HEK293 (cell line): ENCODE results near the gene SPATA6L.
A peak's percentile ranks its signal among the peaks of the same experiment; 100 is the strongest.

ENCODE experiments used
- CTCF ChIA-PET: fragments of 350-600 bp; formaldehyde crosslinking; extraction: SDS; loops from one replicate; lab custom pipeline; 2021; ENCODE audit warnings: antibody characterized with exemption; lab: Yijun Ruan, JAX
- POLR2A ChIA-PET: fragments of 300-600 bp; formaldehyde crosslinking; extraction: SDS; loops from one replicate; lab custom pipeline; 2020; ENCODE audit warnings: antibody characterized with exemption, inconsistent platforms; lab: Yijun Ruan, JAX
- H3K27ac ChIP-seq: fragments of 200-500 bp; sonication (Bioruptor generic); 2 replicates; pipeline ENCODE4 v1.5.1; 2014; ENCODE audit warnings: low read depth, low read length, control low read depth, inconsistent platforms; ENCODE audit errors: extremely low read depth
- H3K36me3 ChIP-seq, 2 experiments: fragments of 200-500 bp in 1 of 2; sonication (Bioruptor generic) in 1 of 2; 1 replicate in 1 of 2; 2 replicates in 1 of 2; pipeline ENCODE4 v1.5.1; 2014 to 2017; ENCODE audit warnings: inconsistent platforms in 2 of 2, low read length in 2 of 2; ENCODE audit not compliant: control insufficient read depth in 2 of 2, insufficient read depth in 1 of 2
- H3K4me1 ChIP-seq: fragments of 200-500 bp; sonication (Bioruptor generic); 2 replicates; pipeline ENCODE4 v1.5.1; 2014; ENCODE audit warnings: mild to moderate bottlenecking, low read length, inconsistent platforms; ENCODE audit not compliant: control insufficient read depth, insufficient read depth
- H3K4me3 ChIP-seq: 2 replicates; pipeline ENCODE4 v1.5.1; 2011; ENCODE audit warnings: low read depth, mild to moderate bottlenecking, control low read depth, low read length, moderate library complexity
- H3K9me3 ChIP-seq: fragments of 200-500 bp; sonication (Bioruptor generic); 2 replicates; pipeline ENCODE4 v1.5.1; 2014; ENCODE audit warnings: low read depth, low read length, inconsistent platforms; ENCODE audit not compliant: control insufficient read depth, insufficient read depth
- MEIS1 ChIP-seq: sonication (generic); formaldehyde crosslinking; IDR thresholded peaks from 2 replicates; pipeline ENCODE4 v1.8.1; 2022; ENCODE audit warnings: missing genetic modification reagents, mild to moderate bottlenecking, borderline replicate concordance
- PRDM4 ChIP-seq: fragments of 450-650 bp; formaldehyde crosslinking; IDR thresholded peaks from 2 replicates; pipeline ENCODE4 v1.5.1; 2017; ENCODE audit warnings: missing biosample characterization, missing genetic modification characterization
- REST ChIP-seq: fragments of 450-650 bp; formaldehyde crosslinking; IDR thresholded peaks from 2 replicates; pipeline ENCODE4 v1.5.1; 2016; ENCODE audit warnings: missing biosample characterization, missing genetic modification characterization
- SCRT1 ChIP-seq: fragments of 450-650 bp; formaldehyde crosslinking; IDR thresholded peaks from 2 replicates; pipeline ENCODE4 v1.5.1; 2016; ENCODE audit warnings: missing biosample characterization, missing genetic modification characterization, borderline replicate concordance
- SCRT2 ChIP-seq: fragments of 450-650 bp; formaldehyde crosslinking; IDR thresholded peaks from 2 replicates; pipeline ENCODE4 v1.5.1; 2016; ENCODE audit warnings: missing biosample characterization, missing genetic modification characterization
- ZIC2 ChIP-seq: fragments of 450-650 bp; formaldehyde crosslinking; IDR thresholded peaks from 2 replicates; pipeline ENCODE4 v1.5.1; 2016; ENCODE audit warnings: missing biosample characterization, missing genetic modification characterization
- ZNF335 ChIP-seq: fragments of 450-650 bp; formaldehyde crosslinking; conservative IDR thresholded peaks from 2 replicates; pipeline ENCODE4 v1.5.1; 2016; ENCODE audit warnings: missing biosample characterization, missing genetic modification characterization
- ZNF426 ChIP-seq: fragments of 450-650 bp; formaldehyde crosslinking; IDR thresholded peaks from 2 replicates; pipeline ENCODE4 v1.5.1; 2017; ENCODE audit warnings: missing biosample characterization, missing genetic modification characterization, mild to moderate bottlenecking, inconsistent platforms, moderate library complexity
- ZNF501 ChIP-seq: fragments of 450-650 bp; formaldehyde crosslinking; IDR thresholded peaks from 2 replicates; pipeline ENCODE4 v1.5.1; 2016; ENCODE audit warnings: missing biosample characterization, missing genetic modification characterization
- ZNF558 ChIP-seq: fragments of 450-650 bp; formaldehyde crosslinking; IDR thresholded peaks from 2 replicates; pipeline ENCODE4 v1.5.1; 2016; ENCODE audit warnings: missing biosample characterization, missing genetic modification characterization
- ZNF561 ChIP-seq: fragments of 450-650 bp; IDR thresholded peaks from 2 replicates; pipeline ENCODE4 v1.5.1; 2018; ENCODE audit warnings: missing biosample characterization, missing genetic modification characterization, borderline replicate concordance
- ZNF664 ChIP-seq: fragments of 450-650 bp; formaldehyde crosslinking; IDR thresholded peaks from 2 replicates; pipeline ENCODE4 v1.5.1; 2016; ENCODE audit warnings: missing biosample characterization, missing genetic modification characterization
- ZNF843 ChIP-seq: fragments of 450-650 bp; formaldehyde crosslinking; IDR thresholded peaks from 2 replicates; pipeline ENCODE4 v1.5.1; 2016; ENCODE audit warnings: missing biosample characterization, missing genetic modification characterization
- ZSCAN16 ChIP-seq: fragments of 450-650 bp; formaldehyde crosslinking; IDR thresholded peaks from 2 replicates; pipeline ENCODE4 v1.5.1; 2016; ENCODE audit warnings: missing biosample characterization, missing genetic modification characterization

SPATA6L gene

GRCh38 chr9:4700932-4701331 is 34.7 kb upstream of the SPATA6L start:
- TF ChIP-seq ZIC2 (tag by site-specific recombination) (no peak), ZNF558 (0 out of 2 replicates have a peak, but pooled peaks have one; percentile 19), SCRT2 (tag by site-specific recombination) (peak; percentile 58), SCRT1 (tag by site-specific recombination) (peak; percentile 52; the same call in 1 of the 2 replicates)
- Histone ChIP-seq H3K36me3 (peaks cover 0 to 49% of the 10 kb centered on the region in 2 experiments; a peak in 2 of 3 replicates), H3K9me3 (no peaks in the 10 kb centered on the region), H3K27ac (no peak overlapping the region), H3K4me1 (no peaks in the 10 kb centered on the region), H3K4me3 (no peak overlapping the region)
- POLR2A ChIA-PET: interaction anchor here (1.1 kb wide), 1 partner anchor 16 kb away, joined by 3 read pairs; no protein-coding TSS in a partner anchor
- CTCF ChIA-PET: interaction anchor here (1.2 kb wide), 1 partner anchor 47 kb away, joined by 3 read pairs; no protein-coding TSS in a partner anchor

DNA sequence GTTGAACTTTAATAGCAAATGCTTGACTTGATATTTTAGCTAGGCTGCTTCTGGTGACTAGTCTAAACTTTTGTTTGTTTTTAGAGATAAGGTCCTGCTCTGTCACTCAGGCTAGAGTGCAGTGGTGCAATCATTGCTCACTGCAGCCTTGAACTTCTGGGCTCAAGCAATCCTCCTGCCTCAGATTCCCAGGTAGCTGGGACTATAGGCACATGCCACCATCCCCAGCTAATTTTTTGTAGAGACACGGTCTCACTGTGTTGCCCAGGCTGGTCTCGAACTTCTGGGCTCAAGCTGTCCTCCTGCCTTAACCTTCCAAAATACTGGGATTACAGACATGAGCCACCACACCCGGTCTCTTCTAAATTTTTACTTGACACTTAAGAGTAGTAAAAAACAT is 33.8 kb upstream of the SPATA6L start:
- POLR2A ChIA-PET: no interaction called here
- TF ChIP-seq ZNF561 (tag by site-specific recombination) (no peak), ZNF843 (tag by site-specific recombination) (no peak), PRDM4 (tag by site-specific recombination) (no peak), ZNF664 (tag by site-specific recombination) (no peak), MEIS1 (CRISPR knock-in tag) (no peak), REST (no peak)
- TF ChIP-seq, all 188 proteins: peak for 0
- H3K4me1 ChIP-seq: no peaks in the 10 kb centered on the region
- H3K9me3 ChIP-seq: no peaks in the 10 kb centered on the region
- no peak overlapping the region for H3K4me3 ChIP-seq
- CTCF ChIA-PET: interaction anchor here (0.6 kb wide), 1 partner anchor 1132 kb away, joined by 3 read pairs; no protein-coding TSS in a partner anchor
- H3K27ac ChIP-seq: no peak overlapping the region
- H3K36me3 ChIP-seq: peaks cover 0 to 46% of the 10 kb centered on the region in 2 experiments; a peak in 2 of 3 replicates

DNA sequence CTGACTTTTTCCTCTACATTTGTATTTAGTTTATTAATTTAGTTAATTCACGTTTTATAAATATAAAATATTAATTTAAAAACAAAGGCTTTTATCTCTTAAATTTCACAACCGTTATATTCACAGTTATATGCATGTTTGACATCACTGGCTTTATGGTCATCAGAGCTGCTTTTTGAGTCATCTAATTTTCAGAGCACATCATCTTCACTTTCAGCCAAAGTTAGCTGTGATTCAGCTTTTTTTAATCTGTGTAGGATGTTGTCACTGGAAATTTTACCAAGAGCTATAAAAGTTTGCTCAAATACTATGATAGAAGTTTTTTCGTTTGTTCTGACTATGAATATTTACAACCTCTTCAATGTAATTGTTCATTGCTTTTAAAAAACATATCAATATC is 25.5 kb upstream of the SPATA6L start:
- H3K9me3 ChIP-seq: no peaks in the 10 kb centered on the region
- ChIA-PET CTCF (interaction anchor here (1.6 kb wide), 1 partner anchor 28 kb away, joined by 5 read pairs; no protein-coding TSS in a partner anchor), POLR2A (interaction anchor here (0.7 kb wide), 1 partner anchor 113 kb away, joined by 4 read pairs; no protein-coding TSS in a partner anchor)
- H3K27ac ChIP-seq: no peak overlapping the region
- H3K4me1 ChIP-seq: no peaks in the 10 kb centered on the region
- no peak overlapping the region for H3K4me3 ChIP-seq
- TF ChIP-seq SCRT1 (tag by site-specific recombination) (no peak), ZNF501 (no peak), ZNF426 (tag by site-specific recombination) (no peak), ZSCAN16 (tag by site-specific recombination) (no peak), ZNF335 (tag by site-specific recombination) (no peak)
- H3K36me3 ChIP-seq: peaks cover 5 to 22% of the 10 kb centered on the region in 2 experiments; a peak in 2 of 3 replicates
